HG03159 (cell line): ENCODE data around the gene PHLPP1.

Experiments
- ATAC-seq: cut with Tn5 transposase; IDR thresholded peaks from one replicate; pipeline ENCODE4 v1.9.1; 2021; ENCODE audit warnings: mild to moderate bottlenecking, moderate library complexity; ENCODE audit not compliant: unreplicated experiment

PHLPP1 gene

GRCh38 chr18:62998443-62998842 lies 283.1 kb downstream of the PHLPP1 start:
- no peak for ATAC-seq

GRCh38 chr18:62999392-62999791 lies 284.1 kb downstream of the PHLPP1 start:
- no peak for ATAC-seq

GRCh38 chr18:62999921-63000320 lies 284.6 kb downstream of the PHLPP1 start:
- no peak for ATAC-seq

- ATAC-seq, result no peak
Observed at GRCh38 chr18:63000839-63001238, 285.5 kb downstream of the PHLPP1 start.

- ATAC-seq, result no peak
Observed at GRCh38 chr18:63001861-63002260, 286.5 kb downstream of the PHLPP1 start.

GRCh38 chr18:63002305-63002704 lies 287.0 kb downstream of the PHLPP1 start:
- ATAC-seq, result no peak

GRCh38 chr18:63002803-63003445 lies 287.6 kb downstream of the PHLPP1 start:
- no peak for ATAC-seq

GRCh38 chr18:63003899-63004298 lies 288.6 kb downstream of the PHLPP1 start:
- no peak for ATAC-seq

GRCh38 chr18:63004466-63005089 lies 289.2 kb downstream of the PHLPP1 start:
- ATAC-seq, result no peak

GRCh38 chr18:63005306-63005705 lies 290.0 kb downstream of the PHLPP1 start:
- no peak for ATAC-seq

- ATAC-seq, result no peak
Observed at GRCh38 chr18:63007231-63007630, 291.9 kb downstream of the PHLPP1 start.

- ATAC-seq, result peak; percentile 57
Observed at GRCh38 chr18:63016270-63016669, 300.9 kb downstream of the PHLPP1 start.

- ATAC-seq, result no peak
Observed at GRCh38 chr18:63017076-63017475, 301.7 kb downstream of the PHLPP1 start.

- ATAC-seq, result no peak
Observed at GRCh38 chr18:63017977-63018376, 302.6 kb downstream of the PHLPP1 start.

GRCh38 chr18:63022429-63023022 lies 307.2 kb downstream of the PHLPP1 start:
- ATAC-seq, result no peak

- ATAC-seq, result no peak
Observed at GRCh38 chr18:63025251-63026090, 310.1 kb downstream of the PHLPP1 start.

- ATAC-seq, result no peak
Observed at GRCh38 chr18:63028380-63028779, 313.0 kb downstream of the PHLPP1 start.
